Upper lobe of left lung (tissue), 4 donors: Measurements from ENCODE around the gene FANCC.

Experiments used
- CTCF ChIP-seq, 6 experiments: fragments of 450-650 bp in 4 of 6; fragments of 200-600 bp in 2 of 6; sonication (generic) in 2 of 6; IDR thresholded peaks; one replicate each; pipeline ENCODE4 v1.5.1; 2016 to 2019; ENCODE audit warnings: antibody characterized with exemption in 6 of 6
- POLR2AphosphoS5 ChIP-seq, 2 donors: sonication (generic); formaldehyde crosslinking; IDR thresholded peaks; one replicate each; pipeline ENCODE4 v1.5.1; 2017; ENCODE audit warnings: antibody characterized with exemption in 2 of 2

GRCh38 chr9:95132366-95133324 is 184.9 kb downstream of the FANCC start:
- TF ChIP-seq CTCF (IDR thresholded peaks at IDR 0.05) = no peak
- no peak for TF ChIP-seq POLR2AphosphoS5 (IDR thresholded peaks at IDR 0.05)
